DMS53 treated with DMSO at 0.1 percent for 48 hours (cell line): ENCODE data around the gene MRGPRE.

ENCODE experiments used
- DNase-seq: peaks from one replicate; lab custom pipeline; 2025; ENCODE audit not compliant: unreplicated experiment; lab: John Stamatoyannopoulos, UW

The MRGPRE gene

DNA sequence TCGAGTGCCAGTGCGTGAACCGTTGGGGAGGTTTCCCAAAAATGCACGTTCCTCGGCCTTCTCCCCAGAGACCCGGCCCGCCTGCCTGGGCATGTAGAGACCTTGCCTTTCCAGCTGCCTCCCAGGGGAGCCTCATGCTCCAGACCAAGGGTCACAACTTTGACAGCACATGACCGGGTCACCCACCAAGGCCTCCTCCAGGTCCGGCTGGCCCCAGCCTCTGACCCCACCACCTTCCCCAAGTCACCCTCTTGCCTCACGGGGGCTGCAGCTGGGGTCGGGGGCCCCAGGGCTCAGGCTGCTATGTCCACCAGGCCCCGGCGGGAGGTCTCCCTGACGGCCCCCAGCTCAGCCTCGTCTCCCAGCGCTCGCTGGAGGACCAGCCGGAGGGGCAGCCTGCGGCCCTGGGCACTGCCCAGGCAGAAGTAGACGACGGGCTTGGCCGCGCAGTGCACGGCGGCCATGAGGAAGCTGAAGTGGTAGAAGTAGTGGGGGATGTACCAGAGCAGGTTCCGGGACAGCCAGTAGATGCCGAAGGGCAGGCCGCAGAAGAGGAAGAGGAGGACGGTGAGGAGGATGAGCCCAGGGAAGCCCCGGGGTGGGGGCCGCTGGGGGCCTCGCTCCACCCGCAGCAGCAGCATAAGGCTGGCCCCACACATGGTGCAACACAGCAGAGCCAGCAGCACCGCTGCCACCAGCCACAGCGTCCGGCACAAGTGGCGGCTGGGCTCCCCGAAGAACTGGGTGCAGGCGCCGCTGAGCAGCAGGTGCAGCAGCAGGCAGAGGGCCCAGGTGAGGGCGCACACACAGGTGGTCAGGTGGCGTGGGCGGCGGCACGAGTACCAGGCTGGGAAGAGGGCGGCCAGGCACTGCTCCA lies 4.4 kb downstream of the MRGPRE start:
- DNase-seq, result no peak

DNA sequence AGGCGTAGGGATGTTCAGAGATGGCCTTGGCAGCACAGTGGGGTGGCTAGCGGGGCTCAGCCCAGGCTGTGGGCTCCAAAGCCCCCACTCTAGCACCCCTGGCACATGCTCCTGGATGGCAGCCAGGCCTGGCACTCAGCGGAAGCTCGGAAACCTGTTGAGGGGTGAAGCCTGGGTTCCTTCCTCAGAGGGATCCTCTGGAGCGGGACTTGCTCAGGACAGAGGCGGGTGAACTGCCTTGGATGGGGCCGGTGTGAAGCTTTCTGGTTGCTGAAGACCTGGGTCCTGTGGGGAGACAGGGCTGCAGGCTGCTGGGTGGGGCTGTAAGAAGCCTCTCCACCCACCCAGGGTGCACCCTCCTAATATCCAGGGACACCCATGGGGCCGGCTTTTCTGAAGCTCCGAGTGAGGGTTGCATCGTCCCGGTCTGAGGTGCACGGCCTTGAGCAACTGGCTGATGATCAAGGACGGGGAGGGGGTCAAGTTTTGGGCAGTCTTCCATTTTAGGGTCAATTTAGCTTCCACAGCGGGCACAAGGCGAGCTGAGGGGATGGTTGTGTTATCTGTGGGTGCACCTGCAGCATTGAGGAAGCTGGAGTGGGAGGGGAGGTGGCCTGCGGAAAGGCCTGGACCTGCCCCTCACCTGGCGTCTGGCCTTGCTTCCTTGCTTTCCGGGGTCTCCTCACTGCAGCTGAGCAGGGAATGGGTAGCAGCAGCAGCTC lies 5.2 kb downstream of the MRGPRE start:
- no peak for DNase-seq

DNA sequence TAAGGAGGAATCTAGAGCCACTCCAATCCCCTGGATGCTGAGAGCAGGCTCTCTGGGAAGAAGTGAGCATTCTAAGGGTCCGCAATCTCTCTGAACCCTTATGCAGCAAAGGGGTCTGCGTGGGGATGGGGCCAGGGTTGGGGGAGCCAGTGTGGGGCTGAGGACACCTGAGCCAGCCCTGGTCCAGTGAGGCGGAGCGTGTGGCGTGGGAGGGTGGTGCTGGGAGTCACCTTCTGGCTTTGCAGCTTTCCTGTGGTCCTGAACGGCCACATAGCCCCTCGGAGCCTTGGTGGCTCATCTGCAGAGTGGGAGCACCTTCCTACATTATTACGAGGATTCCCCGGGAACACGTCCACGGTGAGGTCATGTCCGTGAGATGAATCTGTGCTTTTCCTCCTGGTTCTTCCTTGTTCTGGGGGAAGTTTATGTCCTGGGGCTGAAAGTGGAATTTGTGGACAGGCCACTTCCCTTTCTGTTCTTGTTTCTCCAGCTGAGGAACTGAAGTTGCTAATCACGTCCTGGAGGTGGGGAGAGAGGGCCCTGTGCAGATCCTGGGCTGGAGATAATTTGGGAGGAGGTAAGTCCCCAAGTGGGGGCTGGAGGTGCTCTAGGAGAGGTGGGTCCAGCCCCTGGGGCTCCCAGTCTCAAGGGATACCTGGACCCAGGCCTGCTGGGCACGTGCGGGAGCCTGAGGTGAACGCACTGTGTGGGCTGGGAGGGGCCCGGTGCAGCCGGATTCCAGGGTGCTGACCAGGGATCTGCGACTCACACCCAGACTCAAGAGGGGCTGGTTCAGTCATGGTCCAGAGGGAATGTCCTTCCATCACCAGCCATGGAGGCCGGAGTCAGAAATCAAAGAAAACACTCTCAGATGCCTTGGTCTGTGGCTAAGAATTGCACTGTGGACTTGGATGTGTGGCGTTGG lies 6.1 kb downstream of the MRGPRE start:
- no peak for DNase-seq

DNA sequence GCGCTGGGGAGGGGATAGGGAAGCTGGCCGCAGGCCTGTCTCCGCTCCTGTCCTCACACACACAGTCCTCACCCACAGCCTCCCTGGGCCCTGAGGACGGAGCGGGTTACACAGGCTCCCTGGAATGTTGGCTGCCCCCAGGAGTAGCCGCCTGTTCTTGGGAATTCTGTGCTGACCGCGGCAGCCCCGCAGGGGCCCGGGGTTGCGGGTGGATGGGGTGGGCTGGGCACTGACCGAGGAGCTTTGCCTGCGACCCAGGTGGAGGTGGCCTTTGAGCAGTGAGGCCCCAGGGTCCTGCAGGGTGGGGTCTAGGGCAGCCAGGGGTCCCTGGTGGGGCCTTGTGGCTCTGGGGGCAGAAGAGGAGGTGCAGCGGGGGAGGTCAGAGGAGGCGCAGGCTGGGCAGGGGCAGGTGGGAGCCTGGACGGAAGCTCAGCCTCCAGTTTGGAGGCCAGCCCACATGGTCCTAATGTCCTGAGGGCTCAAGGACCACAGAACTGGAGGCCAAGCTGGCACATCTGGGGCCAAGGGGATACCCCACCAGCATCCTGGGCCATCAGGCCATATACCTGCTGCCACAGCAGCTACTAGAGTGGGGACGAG lies 7.0 kb downstream of the MRGPRE start:
- DNase-seq, result no peak

DNA sequence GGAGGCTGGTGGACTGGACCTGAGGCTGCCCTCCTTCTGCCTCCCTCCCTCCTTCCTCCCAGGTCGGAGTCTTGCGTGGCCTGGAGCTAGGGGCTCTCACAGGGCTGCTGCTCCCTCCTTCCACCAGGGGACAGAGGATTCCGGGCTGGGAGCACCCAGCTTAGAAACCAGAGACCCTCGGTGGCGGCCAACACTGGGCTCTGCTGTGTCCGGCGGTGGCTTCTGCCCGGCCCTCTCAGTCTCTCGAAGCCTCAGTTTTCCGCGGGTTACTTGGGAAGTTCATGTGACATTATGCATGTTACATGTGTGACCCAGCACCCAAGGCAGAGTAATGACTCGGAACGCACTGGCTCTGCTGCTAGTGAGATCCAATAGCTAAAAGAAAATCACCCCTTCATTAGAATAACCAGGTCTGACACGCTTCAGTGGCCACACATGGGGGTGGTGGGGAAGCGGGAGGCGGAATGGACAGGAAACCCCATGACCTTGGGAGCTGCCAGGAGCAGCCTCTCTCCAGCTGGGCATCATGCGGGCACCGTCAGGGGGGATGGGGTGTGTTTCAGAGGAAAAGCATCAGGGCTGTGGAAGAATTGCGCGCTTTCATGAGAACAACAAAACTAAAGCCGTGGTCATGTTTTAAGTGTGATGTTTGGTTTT lies 7.7 kb downstream of the MRGPRE start:
- DNase-seq, result no peak

DNA sequence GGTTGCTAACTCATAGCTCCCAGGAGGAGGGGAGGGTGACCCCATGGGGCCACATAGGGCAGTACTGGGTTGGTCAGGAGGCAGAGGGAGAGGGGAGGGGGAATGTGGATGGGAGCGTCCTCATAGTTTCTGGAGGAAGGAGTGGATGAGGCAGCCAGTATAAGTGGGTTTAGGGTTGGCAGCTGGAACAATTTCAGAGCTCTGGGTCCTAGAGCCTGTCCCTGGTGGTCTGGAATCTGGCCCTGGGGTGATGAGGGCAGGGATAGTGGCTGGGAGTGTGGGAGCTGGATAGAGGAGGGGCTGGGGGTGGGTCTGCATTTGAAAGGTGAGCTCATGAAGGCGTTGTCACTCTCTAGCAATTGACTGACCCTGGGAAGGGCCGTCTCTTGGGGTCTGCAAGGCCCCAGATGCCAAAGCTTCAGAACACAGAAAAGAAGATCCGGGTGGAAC lies 8.3 kb downstream of the MRGPRE start:
- no peak for DNase-seq

DNA sequence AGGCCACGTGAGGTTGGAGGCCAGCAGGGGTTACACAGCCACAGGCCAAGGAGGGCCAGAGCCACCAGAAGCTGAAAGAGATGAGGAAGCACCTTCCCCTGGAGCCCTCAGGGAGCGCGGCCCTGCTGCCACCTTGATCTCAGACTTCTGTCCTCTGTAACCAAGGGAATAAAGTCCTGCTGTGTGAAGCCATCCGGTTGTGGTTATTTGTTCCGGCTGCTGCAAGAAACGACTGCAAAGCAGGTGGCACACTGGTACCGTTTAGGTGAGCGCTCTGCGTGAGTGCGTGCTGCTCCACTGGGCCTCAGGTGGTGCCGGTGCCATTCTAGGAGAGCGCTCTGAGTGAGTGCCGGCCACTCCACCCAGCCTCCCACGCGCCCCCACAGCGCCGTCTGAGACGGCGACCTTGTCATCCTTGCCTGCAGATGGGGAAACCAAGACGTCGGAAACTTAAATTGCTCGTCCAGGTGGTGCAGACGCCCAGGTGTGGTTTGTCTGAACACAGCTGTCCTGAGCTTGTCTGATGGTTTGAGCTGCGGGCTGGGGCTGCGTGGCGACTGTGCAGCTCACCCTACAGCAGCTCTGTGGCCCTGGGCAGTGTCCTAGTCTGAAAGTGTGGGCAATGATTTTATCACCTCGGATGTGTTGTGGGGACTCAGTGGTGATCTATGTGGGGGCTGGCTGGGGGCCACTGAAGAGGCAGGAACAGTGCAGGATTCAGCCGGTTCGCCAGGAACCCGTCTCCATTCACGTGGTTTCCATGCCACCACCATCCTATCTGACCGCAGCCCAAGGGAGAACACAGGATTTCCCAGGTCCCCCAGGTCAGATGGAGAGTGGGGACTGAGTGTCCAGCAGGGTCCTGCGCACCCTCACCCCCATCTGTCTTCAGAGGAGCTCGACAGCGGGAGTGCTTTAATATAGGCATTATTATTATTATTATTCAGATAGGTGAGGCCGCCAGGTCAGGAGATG lies 9.0 kb downstream of the MRGPRE start:
- no peak for DNase-seq

DNA sequence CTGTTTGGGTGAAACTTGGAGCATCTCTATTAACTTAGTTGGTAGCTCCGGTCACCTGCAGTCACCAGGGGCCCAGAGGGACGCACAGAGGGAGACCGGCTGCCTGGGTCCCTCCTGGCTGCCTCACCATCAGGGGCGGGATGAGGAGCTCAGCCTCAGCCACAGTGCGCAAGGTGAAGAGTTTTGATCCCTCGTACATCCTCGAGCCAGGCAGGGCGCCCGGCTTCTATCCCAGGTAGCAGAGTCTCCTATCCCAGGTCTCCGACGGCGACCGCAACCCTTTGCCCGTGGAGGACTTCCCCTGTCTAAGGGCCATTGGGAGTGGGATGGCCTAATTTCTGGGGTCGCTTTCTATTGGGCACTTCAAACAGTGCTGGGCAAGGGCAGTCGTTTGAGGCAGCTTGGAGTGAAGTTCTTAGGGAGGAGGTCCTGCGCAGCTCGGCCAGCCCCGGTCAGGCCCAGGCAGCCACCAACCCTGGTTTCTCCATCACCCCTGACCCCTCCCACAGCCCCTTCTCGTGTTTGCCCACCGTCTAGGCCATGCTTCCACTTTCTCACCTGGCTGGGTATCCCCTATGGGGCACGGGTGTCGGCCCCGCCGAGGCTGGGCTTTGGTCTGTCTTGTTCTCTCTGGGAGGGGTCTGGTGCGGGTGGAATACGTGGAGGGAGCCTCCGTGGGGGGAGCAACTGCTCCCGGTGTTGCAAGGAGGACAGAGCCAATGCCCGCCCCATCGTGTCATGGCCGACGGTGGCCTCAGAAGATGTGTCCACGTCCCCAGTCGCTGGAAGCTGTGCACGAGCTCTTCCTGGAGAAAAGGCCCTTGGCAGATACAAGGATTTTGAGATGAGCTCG lies 10.0 kb downstream of the MRGPRE start:
- DNase-seq, result no peak

DNA sequence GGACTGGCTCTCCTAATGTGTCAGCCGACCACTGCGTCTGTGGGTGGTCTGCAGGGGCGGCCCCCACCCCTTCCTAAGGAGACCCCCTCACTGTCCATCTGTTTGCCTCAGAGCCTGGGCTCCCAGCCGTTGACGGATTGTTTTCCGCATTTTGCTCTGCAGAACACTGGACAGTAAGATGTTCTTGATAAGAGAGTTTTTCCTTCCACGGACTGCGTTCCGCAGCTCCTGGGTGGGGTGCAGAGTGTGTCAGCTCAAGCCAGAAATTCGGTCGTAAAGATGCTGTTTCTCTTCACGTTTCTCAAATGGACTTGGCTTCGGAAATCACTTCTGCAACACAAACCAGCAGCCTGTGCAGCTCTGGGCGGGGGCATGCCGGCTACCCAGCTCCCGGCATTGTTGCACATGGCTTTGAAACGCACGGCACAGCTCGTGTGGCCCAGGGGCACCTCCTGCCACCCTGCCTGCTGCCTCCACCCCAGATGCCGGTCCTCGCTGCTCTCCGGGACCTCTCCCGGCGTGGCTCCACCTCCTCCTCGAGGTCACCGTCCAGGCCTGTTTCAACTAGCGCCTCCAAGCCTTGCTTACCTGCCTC lies 10.7 kb downstream of the MRGPRE start:
- no peak for DNase-seq

DNA sequence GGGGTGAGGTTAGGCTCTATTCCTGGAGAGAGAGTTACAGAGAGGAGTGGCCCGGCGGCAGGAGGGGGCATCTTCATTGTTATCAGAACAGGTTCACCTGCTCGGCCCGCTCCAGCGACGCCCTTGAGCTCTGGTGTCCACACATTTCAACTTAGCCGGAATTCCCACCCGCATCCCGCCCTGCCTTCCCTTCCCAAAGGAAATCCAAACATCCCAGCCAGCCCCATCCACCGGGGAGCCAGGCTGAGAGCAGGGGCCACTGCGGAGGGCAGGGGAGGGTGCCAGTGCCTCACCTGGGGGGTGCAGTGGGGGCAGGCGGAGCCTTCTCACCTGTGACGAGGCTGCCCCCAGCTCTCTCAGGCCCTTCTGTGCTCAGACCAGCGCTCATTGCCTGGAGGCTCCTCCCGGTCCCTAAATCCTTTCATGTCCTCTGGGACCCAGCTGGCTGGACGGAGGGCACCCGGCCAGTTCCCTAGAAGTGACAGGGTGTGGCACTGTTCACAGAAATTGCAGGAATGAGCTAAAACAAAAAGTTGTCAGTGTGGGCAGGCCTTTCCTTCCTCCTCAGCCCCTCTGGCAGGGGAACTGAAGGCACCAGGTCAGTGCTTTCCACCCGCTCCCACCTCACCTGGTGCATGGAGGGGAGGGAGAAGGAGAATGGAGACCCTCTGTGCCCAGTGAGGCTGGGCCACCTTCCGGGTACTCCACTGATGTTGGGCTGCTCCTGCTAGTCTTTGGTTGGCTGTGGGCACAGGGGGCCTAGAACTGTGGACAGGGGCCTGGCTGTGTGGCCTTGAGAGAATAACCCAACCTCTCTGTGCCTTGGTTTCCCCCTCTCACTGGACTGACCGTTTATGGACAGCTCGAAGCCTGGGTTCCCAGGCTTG lies 11.5 kb downstream of the MRGPRE start:
- no peak for DNase-seq

DNA sequence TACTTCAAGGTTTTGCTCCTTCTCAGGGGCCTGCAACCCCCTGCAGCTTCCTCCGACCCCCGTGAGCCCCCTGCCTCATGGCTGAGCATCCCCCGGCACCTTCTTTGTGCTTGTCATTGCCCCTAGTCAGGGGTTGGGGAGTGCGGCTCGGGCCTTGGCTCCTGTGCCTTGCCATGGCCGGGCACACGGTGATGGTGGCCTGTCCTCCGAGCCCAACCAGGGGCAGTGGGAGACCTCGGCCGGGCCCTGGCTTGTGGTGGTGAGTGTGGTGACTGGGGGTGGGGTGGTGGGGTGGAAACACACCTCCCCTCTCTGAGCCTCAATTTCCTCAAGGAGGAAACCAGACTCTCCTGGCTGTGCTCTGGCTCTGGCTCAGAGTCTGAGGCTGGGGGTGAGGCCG lies 12.1 kb downstream of the MRGPRE start:
- DNase-seq, result no peak

DNA sequence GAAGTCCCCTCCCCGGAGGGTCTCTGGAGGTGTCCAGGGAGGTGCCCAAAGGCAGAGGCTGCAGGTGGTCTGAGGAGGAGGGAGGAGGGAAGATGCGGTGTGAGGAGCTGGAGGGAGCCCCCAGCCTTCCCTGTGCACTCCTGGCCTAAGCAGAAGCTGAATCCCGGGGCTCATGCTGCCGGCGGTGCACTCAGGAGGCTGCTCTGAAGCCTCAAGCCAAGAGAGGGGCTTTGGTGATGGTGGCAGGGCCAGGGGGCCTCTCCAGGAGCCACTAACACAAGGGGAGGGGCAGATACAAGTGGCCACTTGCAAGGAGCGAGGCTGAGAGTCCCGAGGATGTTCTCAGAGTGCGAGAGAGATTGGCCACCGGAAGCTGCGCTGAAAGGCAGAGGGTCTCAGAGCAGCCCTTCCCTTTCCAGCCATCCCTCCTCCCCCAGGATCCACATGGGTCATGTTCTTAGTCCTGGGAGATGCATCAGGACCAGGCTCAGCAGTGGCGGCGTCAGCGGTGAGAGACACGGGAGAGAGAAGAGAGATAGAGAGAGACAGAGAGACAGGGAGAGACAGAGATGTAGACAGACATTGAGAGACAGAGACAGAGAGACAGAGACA lies 12.8 kb downstream of the MRGPRE start:
- no peak for DNase-seq

DNA sequence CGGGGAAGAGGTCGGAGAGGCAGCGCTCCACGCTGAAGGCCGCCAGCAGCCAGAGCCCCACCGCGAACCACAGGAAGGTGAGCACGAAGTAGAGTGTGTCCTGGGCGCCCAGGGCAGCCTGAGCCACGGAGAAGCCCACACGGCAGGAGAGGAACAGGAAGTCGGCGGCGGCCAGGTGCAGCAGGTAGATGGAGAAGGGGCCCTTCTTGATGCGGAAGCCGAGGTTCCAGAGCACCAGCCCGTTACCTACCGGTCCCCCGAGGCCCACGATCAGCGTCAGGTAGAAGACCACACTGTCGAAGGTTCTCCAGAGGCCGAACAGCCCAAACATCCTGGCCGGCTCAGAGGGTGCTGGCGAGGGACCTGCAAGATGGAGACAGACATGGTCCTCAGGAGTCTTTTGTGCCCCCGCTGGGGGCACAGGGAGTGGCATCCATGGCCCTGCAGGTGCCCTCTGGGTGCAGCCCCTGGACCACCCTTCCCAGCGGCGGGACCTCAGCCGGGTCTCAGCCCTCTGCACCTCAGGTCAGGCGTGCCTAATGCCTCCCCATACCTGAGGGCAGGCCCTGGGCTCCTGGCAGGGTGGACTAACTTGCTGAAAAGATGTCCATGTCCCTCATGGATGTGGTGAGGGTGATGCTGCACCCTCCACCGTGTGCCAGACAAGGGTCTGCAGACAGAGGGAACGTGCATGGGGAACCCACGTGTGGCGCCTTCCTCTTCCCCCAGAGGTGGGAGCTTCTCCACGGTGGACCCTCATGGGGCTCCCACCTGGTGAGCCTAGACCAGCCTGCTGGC lies 13.5 kb downstream of the MRGPRE start, which contains the start of gene MRGPRG:
TSS of gene MRGPRG (minus strand) at position 331 of the 798 bp plus-strand sequence. CDS start at position 331, 0 bp downstream.
- no peak for DNase-seq

DNA sequence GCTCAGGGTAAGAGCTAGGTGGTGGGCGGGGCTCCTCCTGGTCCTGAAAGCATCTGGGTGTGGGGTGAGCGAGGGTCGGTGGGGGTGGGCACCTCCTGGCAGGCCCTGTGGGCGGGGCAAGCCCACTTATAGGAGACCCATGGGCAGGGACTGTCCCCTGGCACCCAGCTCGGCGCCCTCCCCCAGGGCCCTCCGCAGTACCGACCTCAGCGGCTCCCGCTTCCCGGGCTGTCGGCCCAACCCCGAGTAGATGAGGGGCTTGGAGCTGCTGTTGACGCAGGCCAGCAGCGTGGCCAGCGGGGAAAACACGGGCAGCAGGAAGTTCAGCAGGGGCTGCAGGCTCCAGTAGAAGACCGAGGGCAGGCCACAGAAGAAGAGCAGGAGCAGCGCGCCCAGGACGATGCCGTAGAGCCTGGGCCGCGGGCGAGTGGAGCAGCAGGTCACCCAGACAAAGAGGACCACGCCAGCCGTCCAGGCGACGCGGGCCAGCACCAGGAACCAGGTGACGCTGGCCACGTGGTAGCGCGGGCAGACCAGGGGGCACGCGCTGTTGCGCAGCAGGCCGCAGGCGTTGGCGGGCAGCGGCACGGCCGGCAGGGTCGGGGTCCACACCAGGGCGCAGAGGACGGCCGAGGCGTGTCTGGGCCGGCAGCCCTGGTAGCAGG lies 14.3 kb downstream of the MRGPRE start:
- no peak for DNase-seq

DNA sequence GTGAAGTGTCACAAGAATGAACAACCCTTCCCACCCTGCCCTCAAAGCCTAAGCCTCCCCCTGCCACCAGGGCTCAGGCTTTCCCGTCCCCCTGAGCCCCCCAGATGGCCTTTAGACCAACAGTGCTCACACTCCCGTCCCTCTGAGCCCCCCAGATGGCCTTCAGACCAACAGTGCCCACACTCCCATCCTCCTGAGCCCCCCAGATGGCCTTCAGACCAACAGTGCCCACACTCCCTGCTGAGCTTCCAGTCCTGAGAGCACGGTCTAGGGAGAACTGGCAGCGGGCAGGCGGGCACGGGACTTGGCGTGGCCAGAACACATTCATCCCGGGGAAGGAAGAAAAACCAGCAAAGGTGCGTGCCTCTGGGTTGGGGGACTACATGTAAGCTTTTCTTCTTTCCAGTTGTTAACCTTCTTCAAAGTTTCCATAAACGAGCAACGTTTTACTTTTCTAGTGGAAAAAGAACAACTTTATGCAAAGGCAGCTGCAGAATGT lies 16.1 kb downstream of the MRGPRE start:
- no peak for DNase-seq
